ENCODE measurements around the gene PYURF.
"Not testable (repeated sequence)": the region's sequence is repeated elsewhere in the genome, so short reads cannot be mapped to it uniquely, and the experiment has no call there.

PYURF gene

DNA sequence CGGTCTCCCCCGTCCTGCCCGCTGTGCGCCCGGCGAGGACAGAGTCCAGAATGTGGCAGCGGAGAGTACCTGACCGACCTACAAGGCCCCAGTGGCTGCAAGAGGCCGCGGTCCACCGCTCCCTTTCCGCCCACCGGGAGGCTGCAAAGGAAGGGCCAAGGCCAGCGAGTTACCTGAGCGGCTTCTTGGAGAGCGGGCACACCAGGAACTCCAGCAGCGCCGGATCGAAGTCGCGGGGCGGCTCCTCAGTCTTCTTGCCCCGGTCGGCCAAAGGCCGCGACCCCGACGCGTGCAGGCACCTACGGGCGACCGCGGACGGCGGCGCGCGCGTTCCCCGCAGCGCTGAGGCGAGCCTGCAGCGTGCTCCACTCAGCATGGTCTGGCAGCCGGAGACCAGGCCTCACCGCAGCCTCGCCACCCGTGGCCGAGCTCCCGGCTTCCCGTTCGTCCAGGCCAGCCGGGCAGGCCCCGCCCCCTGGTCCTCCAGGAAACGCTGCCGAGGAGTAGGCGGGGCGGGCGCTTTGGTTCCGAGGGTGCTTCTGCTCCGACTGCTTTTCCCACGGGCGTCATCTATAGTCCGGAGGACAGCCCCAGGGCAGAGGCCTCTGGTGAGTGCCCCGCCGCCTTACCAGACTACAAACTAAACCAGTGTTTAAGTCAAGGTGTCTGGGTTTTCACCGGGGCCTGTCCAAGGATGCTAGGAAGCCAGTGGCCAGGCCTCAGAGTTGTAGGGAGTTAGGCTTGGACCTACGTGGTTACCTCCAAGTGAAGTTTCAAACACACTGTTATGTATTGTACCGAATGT lies at the start of gene PYURF:
TSS of gene PYURF (minus strand) at position 452 of the 805 bp plus-strand sequence. CDS start at position 376, 76 bp downstream.
- peak; percentile 80 for DNase-seq

- no peak for DNase-seq
Measured at GRCh38 chr4:88570001-88570400, 46.4 kb upstream of the PYURF start.

DNA sequence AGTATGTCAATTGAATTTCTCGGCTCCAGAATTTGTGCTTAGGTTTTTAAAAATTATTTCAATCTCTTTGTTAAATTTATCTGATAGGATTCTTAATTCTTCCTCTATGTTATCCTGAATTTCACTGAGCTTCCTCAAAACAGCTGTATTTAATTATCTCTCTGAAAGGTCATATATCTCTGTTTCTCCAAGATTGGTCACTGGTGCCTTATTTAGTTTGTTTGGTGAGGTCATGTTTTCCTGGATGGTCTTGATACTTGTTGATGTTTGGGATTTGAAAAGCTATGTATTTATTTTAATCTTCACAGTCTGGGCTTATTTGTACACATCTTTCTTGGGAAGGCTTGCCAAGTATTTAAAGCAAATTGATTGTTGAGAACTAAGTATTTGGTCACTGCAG lies 44.0 kb upstream of the PYURF start:
- no peak for DNase-seq

DNA sequence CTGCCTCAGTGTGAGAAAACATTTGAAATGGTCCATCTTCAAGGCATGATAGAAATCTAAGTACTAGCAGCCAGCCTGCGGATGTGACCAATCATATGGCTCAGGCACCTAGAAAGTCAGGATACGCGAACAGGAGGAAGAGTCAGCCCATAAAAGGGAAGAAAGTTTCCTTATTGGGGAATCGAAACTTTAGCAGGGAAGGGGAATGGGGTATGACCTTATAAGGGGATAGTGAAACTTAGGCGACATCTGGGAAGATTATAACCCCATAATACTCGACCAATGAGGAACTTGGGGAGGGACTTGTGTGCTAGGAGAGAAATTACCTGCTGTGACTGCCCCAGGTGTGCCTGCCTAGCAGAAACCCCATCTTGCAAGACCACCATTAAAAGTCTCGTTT lies 26.2 kb upstream of the PYURF start:
- DNase-seq: no peak

DNA sequence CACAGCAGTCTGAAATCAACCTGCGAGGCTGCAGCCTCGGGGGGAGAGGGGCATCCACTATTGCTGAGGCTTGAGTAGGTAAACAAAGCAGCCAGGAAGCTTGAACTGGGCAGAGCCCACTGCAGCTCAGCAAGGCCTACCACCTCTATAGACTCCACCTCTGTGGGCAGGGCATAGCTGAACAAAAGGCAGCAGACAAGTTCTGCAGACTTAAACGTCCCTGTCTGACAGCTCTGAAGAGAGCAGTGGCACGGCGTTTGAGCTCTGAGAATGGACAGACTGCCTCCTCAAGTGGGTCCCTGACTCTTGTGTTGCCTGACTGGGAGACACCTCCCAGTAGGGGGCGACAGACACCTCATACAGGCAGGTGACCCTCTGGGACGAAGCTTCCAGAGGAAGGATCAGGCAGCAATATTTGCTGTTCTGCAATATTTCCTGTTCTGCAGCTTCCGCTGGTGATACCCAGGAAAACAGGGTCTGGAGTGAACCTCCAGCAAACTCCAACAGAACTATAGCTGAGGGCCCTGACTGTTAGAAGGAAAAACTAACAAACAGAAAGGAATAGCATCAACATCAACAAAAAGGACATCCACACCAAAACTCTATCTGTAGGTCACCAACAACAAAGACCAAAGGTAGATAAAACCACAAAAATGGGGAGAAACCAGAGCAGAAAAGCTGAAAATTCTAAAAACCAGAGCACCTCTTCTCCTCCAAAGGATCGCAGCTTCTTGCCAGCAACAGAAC lies 15.9 kb upstream of the PYURF start:
- DNase-seq: not testable (repeated sequence)

GRCh38 chr4:88537709-88538108 lies 14.1 kb upstream of the PYURF start:
- DNase-seq: no peak

DNA sequence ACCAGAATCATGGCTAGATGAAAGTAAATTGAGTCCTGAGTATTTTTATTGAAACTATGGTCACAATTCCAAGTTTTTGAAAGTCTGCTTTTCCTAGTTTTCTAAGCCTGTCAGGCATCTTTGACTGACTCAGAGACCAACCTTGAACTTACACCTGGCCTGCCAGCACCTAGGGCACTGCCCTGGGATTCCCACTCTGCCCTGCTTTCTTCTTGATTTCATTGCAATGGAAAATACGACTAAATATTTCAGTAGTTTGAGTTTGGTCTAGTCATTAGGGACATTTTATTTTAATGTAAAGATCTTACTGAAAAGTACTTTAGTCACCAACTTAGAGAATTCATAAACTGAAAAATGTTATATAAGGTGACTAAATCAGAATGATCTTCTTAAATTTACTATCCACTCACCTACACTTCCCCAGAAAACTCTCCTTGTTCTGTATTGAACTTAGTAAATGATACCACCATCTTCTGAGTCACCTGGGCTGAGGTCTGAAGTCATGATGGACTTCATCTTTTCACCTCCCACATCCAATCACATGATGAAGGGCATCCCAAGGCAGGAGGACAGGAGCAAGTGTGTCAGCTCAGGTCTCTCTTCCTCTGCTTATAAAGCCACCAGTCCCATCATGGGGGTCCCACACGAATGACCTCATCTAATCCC lies 11.6 kb upstream of the PYURF start:
- DNase-seq: no peak

GRCh38 chr4:88533937-88534750 lies 10.6 kb upstream of the PYURF start:
- DNase-seq: no peak

GRCh38 chr4:88533088-88533790 lies 9.7 kb upstream of the PYURF start:
- DNase-seq: no peak

GRCh38 chr4:88531549-88531948 lies 8.0 kb upstream of the PYURF start:
- no peak for DNase-seq

DNA sequence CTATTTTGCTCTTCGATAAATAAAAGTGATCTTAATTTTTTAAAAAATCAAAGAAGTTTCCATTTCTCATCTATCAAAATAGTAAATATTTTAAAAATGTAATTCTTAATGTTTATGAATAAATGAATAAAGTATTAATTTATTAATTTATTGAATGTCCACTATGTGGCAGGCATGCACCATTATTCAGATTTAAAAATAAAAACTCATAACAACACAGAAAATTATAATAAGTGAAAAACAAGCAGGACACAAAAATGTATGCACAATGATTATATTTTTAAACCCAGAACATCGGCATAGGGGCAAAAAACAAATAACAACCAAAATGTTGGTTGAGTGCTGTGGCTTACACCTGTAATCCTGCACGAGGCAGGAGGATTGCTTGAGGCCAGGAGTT lies 5.3 kb upstream of the PYURF start:
- DNase-seq: no peak

DNA sequence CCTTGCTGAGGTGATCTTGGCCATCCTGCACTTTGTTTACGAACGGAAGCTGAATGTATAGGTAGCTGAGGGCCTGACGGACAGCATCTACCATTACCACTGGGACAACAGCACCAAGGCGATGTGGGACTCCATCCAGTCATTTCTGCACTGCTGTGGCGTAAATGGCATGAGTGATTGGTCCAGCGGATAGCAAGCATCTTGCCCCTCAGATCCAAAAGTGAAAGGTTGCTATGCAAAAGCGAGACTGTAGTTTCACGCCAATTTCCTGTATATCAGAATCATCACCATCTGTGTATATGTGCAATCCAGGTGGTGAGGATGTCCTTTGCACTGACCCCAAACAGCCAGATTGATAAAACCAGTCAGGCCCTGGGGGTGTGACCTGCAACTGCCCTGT lies 4.2 kb upstream of the PYURF start:
- no peak for DNase-seq

- DNase-seq: no peak
Measured at GRCh38 chr4:88526221-88526815, 2.7 kb upstream of the PYURF start.

GRCh38 chr4:88524171-88524570 lies 595 bp upstream of the PYURF start:
- no peak for DNase-seq

GRCh38 chr4:88522702-88523324 lies 763 bp downstream of the PYURF start:
- DNase-seq: no peak

GRCh38 chr4:88518911-88519310 lies 4.7 kb downstream of the PYURF start:
- no peak for DNase-seq

DNA sequence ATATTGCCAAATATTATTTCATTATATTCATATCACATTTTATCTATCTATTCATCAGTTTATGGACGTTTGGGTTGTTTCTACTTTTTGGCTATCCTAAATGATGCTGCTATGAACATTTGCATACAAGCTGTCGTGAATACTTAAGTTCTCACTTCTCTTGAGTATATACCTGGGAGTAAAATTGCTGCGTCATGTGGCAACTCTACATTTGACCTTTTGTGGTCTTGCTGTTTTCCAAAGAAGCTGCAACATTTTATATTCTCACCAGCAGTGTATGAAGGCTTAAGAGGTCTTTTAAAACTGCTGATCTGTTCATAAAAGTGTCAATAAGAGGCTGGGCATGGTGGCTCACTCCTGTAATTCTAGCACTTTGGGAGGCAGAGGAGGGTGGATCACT lies 5.8 kb downstream of the PYURF start:
- DNase-seq: no peak

DNA sequence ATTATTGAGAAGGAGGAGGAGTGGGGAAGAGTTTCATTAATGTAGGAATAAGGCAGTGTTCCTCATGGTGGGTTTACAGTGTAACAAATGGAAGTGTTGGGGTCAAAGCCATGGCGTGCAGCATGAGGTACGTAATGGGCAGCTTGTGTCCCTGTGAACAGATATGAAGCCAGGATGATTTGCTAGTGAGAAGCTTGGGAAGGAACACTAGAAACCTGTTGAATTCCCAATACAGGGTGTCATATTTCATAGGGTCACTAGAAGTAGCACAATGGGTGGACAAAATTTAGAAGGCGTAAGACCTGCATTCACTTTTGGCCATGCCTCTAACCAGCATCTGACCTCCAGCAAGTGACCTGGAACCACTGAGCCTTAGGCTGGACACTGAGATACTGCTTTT lies 6.8 kb downstream of the PYURF start:
- DNase-seq: no peak

DNA sequence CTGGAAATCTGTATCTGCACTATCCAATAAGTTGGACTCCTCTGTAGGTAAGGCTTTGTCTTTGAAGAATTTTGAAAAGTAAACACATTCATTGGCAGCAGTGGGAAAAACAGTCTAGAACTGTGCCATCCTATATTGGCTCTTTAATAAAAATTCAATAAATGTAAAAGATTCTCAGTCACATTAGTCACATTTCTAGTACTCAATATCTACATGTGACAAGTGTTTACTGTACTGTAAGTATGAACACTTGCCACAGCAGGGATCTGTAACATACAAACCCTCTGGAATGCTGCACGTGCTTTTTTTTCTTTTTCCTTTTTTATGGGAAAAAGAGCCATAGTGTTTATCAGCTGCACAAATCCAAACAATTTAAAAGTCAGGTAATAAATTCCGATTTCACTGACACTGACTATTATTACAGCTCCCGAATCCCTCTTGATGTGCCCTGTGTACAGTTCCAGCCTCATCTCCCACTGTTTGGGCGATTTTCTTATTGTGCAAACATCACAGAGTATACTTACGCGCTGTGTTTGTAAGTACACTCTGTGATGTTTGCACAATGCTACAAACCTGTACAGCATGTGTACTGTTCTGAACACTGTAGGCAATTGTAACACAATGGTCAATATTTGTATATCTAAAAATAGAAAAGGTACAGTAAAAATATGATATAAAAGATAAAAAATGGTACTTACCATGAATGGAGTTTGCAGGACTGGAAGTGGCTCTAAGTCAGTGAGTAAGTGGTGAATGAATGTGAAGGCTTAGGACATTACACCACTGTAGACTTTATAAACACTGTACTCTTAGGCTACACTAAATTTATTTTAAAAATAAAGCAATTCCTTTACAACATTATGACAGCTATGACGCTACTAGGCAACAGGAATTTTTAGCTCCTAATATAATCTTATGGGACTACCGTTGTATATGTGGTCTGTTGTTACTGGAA lies 8.7 kb downstream of the PYURF start:
- no peak for DNase-seq

- no peak for DNase-seq
Measured at GRCh38 chr4:88511236-88511635, 12.3 kb downstream of the PYURF start.

Measured in cortex of kidney (tissue), 1 donor.